Gastrocnemius medialis (tissue), 4 donors: Measurements from ENCODE around the gene NKAPL.

Experiments used
- POLR2A ChIP-seq, 2 donors: fragments of 450-650 bp; IDR thresholded peaks; one replicate each; pipeline ENCODE4 v1.6.1; 2017; ENCODE audit warnings: antibody characterized with exemption in 2 of 2, mild to moderate bottlenecking in 2 of 2, moderate library complexity in 2 of 2
- TF ChIP-seq, protein P1 (sequence below), 5 experiments: fragments of 450-650 bp in 3 of 5; fragments of 200-600 bp in 2 of 5; sonication (generic) in 2 of 5; IDR thresholded peaks in 4 of 5; conservative IDR thresholded peaks in 1 of 5; 1 replicate in 4 of 5; 2 replicates in 1 of 5; pipeline ENCODE4 v1.5.1; 2016 to 2019; ENCODE audit warnings: antibody characterized with exemption in 5 of 5, mild to moderate bottlenecking in 3 of 5, moderate library complexity in 3 of 5

DNA sequence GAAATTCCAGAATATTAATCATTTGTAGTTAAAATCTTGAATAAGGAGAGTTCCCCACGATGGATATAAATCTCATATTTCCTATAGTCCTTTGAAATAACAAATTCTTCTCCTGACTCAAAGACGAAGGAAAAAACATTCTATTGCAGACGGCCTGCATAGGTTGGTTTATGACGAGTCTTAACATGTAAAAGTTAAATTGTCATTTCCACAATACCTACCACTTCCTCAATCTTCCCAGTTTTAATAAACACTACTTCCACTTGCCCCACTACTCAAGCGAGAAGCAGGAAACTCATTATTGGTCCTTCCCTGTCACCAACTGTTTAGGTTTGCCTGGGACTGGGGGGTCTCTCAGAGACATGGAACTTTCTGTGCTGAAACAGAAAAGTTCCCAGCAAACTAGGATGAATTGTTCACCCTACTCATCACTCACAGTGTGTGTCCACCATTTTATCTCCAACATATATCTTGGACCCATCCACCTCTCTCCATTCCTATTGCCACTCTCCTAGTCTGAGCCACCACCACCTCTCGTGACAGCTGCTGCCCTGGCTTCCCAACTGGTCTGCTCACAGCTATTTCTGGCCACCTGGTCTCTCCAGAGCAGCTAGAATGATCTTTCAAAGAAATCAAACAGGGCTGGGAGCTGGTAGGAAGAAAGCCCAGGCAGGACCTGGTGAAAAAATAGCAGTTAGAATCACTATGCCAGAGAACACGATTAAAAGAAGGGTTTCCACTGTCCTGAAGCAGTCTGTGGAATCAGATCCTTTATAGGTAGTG is 49.2 kb upstream of the NKAPL start:
- TF ChIP-seq, protein P1, sequence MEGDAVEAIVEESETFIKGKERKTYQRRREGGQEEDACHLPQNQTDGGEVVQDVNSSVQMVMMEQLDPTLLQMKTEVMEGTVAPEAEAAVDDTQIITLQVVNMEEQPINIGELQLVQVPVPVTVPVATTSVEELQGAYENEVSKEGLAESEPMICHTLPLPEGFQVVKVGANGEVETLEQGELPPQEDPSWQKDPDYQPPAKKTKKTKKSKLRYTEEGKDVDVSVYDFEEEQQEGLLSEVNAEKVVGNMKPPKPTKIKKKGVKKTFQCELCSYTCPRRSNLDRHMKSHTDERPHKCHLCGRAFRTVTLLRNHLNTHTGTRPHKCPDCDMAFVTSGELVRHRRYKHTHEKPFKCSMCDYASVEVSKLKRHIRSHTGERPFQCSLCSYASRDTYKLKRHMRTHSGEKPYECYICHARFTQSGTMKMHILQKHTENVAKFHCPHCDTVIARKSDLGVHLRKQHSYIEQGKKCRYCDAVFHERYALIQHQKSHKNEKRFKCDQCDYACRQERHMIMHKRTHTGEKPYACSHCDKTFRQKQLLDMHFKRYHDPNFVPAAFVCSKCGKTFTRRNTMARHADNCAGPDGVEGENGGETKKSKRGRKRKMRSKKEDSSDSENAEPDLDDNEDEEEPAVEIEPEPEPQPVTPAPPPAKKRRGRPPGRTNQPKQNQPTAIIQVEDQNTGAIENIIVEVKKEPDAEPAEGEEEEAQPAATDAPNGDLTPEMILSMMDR (IDR thresholded peaks at IDR 0.05 in 4 of 5, conservative IDR thresholded peaks at IDR 0.05 in 1 of 5) = no peak
- TF ChIP-seq POLR2A (IDR thresholded peaks at IDR 0.05) = no peak
